Suprapubic skin (tissue), 4 donors: ENCODE data around the gene GABRA5.

Source experiments
- CTCF ChIP-seq, 2 donors: fragments of 200-600 bp in 1 of 2; fragments of 450-650 bp in 1 of 2; sonication (generic) in 1 of 2; IDR thresholded peaks; one replicate each; pipeline ENCODE4 v1.5.1; 2016 to 2019; ENCODE audit warnings: antibody characterized with exemption in 2 of 2, mild to moderate bottlenecking in 1 of 2, moderate library complexity in 1 of 2
- POLR2A ChIP-seq, 2 donors: fragments of 450-650 bp; IDR thresholded peaks; one replicate each; pipeline ENCODE4 v1.6.1; 2017; ENCODE audit warnings: antibody characterized with exemption in 2 of 2, mild to moderate bottlenecking in 2 of 2, moderate library complexity in 2 of 2
- POLR2AphosphoS5 ChIP-seq, 3 donors: sonication (generic); formaldehyde crosslinking; IDR thresholded peaks; one replicate each; pipeline ENCODE4 v1.6.1; 2017; ENCODE audit warnings: antibody characterized with exemption in 3 of 3

- no peak for TF ChIP-seq POLR2AphosphoS5 (IDR thresholded peaks at IDR 0.05)
- no peak for TF ChIP-seq CTCF (IDR thresholded peaks at IDR 0.05)
- TF ChIP-seq POLR2A (IDR thresholded peaks at IDR 0.05) = no peak
These were observed 68.0 kb downstream of the GABRA5 start for GRCh38 chr15:26934848-26935247.
